ENCODE measurements around the gene SPINK1. TPM values are rescaled to one million over a fixed set of nuclear protein-coding genes. Genes with fewer than 3 reads are reported as not detected.

The SPINK1 gene
- total RNA-seq, 3 donors from 2014 or later = 1.6 TPM; not detected in 2

DNA sequence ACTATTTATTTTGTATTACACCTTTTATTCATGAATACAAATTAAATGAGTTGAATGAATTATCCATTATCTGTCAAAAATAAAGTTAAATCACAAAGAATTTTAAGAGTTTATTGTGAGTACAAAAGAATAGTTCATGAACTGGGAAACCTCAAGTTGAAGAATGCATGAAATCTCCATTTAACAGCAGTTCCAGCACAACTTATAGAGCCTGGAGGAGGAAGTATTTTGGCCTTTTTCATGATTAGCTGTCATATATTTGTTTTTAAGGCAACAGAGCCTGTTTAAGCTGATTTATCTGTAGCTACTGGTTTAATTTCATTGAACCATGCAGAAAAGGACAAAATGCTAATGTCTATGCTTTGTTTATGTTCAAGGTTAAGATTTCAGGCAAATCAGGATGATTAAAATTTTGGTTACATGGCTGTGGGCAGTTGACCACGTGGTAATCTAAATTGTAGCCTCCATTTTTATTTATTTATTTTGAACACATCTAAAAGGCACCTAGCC is 12.2 kb downstream of the SPINK1 start:
- H3K36me3 ChIP-seq = no peaks in the 10 kb centered on the region
- no peaks in the 10 kb centered on the region for H3K9me3 ChIP-seq
- H3K4me1 ChIP-seq = no peaks in the 10 kb centered on the region
- TF ChIP-seq POLR2A (IDR thresholded peaks at IDR 0.05) = no peak
- intact Hi-C loops (cut with DNase I; ENCODE audit: low total_unique reads) = no loop called here
- no peak for DNase-seq (ENCODE audit: low spot score in 2 of 2)
- no peak overlapping the region for H3K4me3 ChIP-seq
- H3K27me3 ChIP-seq = no peaks in the 10 kb centered on the region
- H3K27ac ChIP-seq = no peak overlapping the region

DNA sequence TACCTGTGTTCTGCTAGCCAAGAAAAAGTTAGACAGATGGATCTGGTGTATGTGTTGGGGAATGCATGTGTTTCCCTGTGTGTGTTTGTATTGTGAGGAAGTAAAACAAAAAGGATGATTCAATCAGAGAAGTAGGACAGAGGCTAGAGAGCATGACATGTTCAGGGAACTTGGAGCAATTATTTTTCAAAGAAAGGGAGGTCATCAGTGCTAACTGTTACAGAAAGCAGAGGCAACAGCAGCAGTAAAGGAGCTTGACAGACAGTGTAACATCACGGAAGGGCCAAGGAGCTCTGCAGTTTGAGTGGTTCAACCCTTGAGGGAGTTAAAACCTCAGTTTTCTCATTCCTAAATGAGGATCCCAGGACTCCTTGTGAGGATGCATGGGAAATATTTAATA is 13.2 kb downstream of the SPINK1 start:
- Histone ChIP-seq H3K9me3 (no peaks in the 10 kb centered on the region), H3K27me3 (no peaks in the 10 kb centered on the region), H3K4me3 (no peak overlapping the region), H3K36me3 (no peaks in the 10 kb centered on the region), H3K4me1 (no peaks in the 10 kb centered on the region), H3K27ac (no peak overlapping the region)
- DNase-seq (ENCODE audit: low spot score in 2 of 2) = no peak
- intact Hi-C loops (cut with DNase I; ENCODE audit: low total_unique reads) = no loop called here
- TF ChIP-seq POLR2AphosphoS5 (IDR thresholded peaks at IDR 0.05) = no peak
- no peak for TF ChIP-seq POLR2A (IDR thresholded peaks at IDR 0.05)

DNA sequence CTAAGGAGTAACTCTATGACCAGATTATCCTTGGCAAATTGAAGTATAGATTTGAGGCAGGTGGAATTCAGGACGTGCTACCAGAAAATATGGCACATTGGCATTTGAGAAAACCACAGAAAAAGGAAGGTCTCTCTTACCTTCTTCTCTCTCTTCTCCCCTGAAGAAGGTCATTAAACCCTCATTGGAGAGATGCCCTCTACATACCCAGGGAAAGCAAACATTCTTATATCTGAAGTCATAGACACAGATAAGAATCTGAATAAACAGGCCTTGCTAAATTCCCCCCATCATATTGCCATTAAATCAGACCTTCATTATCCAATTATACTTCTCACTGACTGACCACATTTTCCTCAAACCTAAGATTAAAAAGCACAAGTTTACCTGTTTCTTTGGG is 17.8 kb downstream of the SPINK1 start:
- Histone ChIP-seq H3K9me3 (no peaks in the 10 kb centered on the region), H3K4me1 (no peaks in the 10 kb centered on the region), H3K27ac (no peak overlapping the region), H3K36me3 (no peaks in the 10 kb centered on the region), H3K4me3 (no peak overlapping the region), H3K27me3 (no peaks in the 10 kb centered on the region)
- intact Hi-C loops (cut with DNase I; ENCODE audit: low total_unique reads) = no loop called here
- DNase-seq (ENCODE audit: low spot score in 2 of 2) = no peak
- TF ChIP-seq, protein P1, sequence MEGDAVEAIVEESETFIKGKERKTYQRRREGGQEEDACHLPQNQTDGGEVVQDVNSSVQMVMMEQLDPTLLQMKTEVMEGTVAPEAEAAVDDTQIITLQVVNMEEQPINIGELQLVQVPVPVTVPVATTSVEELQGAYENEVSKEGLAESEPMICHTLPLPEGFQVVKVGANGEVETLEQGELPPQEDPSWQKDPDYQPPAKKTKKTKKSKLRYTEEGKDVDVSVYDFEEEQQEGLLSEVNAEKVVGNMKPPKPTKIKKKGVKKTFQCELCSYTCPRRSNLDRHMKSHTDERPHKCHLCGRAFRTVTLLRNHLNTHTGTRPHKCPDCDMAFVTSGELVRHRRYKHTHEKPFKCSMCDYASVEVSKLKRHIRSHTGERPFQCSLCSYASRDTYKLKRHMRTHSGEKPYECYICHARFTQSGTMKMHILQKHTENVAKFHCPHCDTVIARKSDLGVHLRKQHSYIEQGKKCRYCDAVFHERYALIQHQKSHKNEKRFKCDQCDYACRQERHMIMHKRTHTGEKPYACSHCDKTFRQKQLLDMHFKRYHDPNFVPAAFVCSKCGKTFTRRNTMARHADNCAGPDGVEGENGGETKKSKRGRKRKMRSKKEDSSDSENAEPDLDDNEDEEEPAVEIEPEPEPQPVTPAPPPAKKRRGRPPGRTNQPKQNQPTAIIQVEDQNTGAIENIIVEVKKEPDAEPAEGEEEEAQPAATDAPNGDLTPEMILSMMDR (IDR thresholded peaks at IDR 0.05) = no peak
- TF ChIP-seq POLR2A (IDR thresholded peaks at IDR 0.05) (no peak), POLR2AphosphoS5 (IDR thresholded peaks at IDR 0.05) (no peak)

DNA sequence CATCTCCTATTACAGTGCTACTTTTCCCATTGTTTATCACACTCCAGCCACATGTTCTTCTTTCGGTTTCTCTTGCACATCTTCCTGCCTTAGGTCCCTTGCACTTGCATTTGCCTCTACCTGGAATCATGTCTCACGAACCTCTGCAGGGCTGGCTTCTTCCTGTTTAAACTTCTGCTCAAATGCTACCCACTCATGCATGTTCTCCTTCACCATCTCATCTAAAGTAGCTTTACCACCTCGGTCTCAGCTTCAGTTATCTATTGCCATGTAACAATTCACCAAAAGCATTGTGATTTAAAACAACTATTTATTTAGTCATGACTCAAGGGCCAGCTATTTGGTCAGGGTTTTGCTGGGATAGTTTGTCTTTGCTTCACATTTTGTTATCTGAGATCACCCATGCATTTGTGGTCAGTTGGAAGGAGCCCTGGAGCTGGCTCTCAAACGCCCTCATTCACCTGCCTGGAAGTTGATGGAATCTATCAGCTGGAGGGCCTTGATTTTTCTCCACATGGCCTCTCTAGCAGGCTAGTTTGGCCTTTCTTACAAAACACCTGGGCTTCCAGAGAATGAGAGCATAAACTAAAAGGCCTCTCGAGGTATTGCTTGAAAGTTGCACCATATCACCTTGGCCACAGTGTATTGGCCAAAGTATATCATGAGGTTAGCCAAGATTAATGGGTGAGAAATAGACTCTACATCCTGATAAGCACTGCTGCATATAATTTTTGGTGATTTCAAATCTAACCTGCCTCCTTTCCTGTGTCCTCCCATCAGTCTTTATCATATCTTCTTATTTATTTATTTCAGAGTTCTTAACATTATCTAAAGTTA is 21.4 kb downstream of the SPINK1 start:
- no peak for DNase-seq (ENCODE audit: low spot score in 2 of 2)
- Histone ChIP-seq H3K4me1 (no peaks in the 10 kb centered on the region), H3K27me3 (no peaks in the 10 kb centered on the region), H3K27ac (no peak overlapping the region), H3K9me3 (no peaks in the 10 kb centered on the region), H3K4me3 (no peak overlapping the region), H3K36me3 (no peaks in the 10 kb centered on the region)
- TF ChIP-seq, protein P1 (IDR thresholded peaks at IDR 0.05) = no peak
- no peak for TF ChIP-seq POLR2A (IDR thresholded peaks at IDR 0.05)
- TF ChIP-seq POLR2AphosphoS5 (IDR thresholded peaks at IDR 0.05) = no peak
- intact Hi-C loops (cut with DNase I; ENCODE audit: low total_unique reads) = loop anchor here (5.0 kb wide), 1 partner anchor 423 kb away; no protein-coding TSS in a partner anchor

DNA sequence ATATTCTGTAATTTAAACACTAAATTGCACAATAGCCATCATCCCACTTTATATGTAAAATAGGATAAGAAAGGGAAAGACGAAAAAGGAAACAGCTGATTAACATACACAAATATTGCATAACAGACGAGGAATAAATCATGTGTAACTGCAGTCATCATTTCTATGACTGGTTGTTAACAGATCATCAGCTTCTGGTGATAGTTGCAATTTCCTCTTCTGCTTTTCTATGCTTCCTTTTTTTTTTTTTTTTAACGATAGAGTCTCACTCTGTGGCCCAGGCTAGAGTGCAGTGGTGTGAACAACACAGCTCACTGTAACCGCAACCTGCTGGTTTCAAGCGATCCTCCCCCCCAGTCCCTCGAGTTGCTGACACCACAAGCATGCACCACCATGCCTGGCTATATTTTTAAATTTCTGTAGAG is 26.4 kb downstream of the SPINK1 start:
- Histone ChIP-seq H3K4me1 (no peaks in the 10 kb centered on the region), H3K27ac (no peak overlapping the region), H3K9me3 (no peaks in the 10 kb centered on the region), H3K4me3 (no peak overlapping the region), H3K36me3 (no peaks in the 10 kb centered on the region), H3K27me3 (no peaks in the 10 kb centered on the region)
- intact Hi-C loops (cut with DNase I; ENCODE audit: low total_unique reads) = loop anchor here (5.0 kb wide), 1 partner anchor 418 kb away; no protein-coding TSS in a partner anchor
- TF ChIP-seq, protein P1 (IDR thresholded peaks at IDR 0.05) = no peak
- TF ChIP-seq POLR2AphosphoS5 (IDR thresholded peaks at IDR 0.05) = no peak
- no peak for TF ChIP-seq POLR2A (IDR thresholded peaks at IDR 0.05)
- no peak for DNase-seq (ENCODE audit: low spot score in 2 of 2)

DNA sequence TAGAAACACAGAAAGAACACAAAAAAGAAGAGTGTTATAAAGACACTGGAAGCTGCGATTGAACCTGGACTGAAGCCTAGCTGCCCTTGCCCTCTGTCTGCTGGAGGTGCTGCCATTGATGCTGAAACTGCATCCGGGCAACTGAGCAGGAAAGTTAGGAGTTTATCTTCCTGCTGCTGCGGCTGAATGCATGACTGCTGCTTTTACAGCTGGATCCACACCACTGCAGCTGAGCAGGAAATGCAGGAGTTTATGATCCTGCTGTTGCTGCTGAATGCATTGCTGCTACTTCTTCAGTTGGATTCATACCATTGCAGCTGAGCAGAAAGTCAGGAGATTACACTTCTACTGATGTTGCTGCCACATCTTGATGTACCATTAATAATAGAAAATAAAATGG is 27.1 kb downstream of the SPINK1 start:
- Histone ChIP-seq H3K9me3 (no peaks in the 10 kb centered on the region), H3K4me1 (no peaks in the 10 kb centered on the region), H3K4me3 (no peak overlapping the region), H3K36me3 (no peaks in the 10 kb centered on the region), H3K27ac (no peak overlapping the region), H3K27me3 (no peaks in the 10 kb centered on the region)
- intact Hi-C loops (cut with DNase I; ENCODE audit: low total_unique reads) = no loop called here
- DNase-seq (ENCODE audit: low spot score in 2 of 2) = no peak
- TF ChIP-seq POLR2A (IDR thresholded peaks at IDR 0.05) = no peak
- TF ChIP-seq, protein P1 (IDR thresholded peaks at IDR 0.05) = no peak
- TF ChIP-seq POLR2AphosphoS5 (IDR thresholded peaks at IDR 0.05) = no peak
